Peyer's patch (tissue), 4 donors: ENCODE measurements around the gene MTUS2. TPM values are rescaled to one million over a fixed set of nuclear protein-coding genes. Genes with fewer than 3 reads are reported as not detected.

ENCODE experiments used
- DNase-seq, 3 donors: peaks; one replicate each; pipeline ENCODE4 v3.0.0-alpha.2; 2017 to 2019
- H3K27ac ChIP-seq, 4 donors: fragments of 200-600 bp; sonication (generic); one replicate each; pipeline ENCODE4 v1.5.1; 2016 to 2019
- H3K27me3 ChIP-seq, 2 donors: fragments of 200-600 bp; sonication (generic); one replicate each; pipeline ENCODE4 v1.5.1; 2019
- H3K36me3 ChIP-seq, 3 donors: fragments of 200-600 bp; sonication (generic); one replicate each; pipeline ENCODE4 v1.5.1; 2016 to 2019
- H3K4me1 ChIP-seq, 4 donors: fragments of 200-600 bp; sonication (generic); one replicate each; pipeline ENCODE4 v1.5.1; 2016 to 2019
- H3K4me3 ChIP-seq, 4 donors: fragments of 200-600 bp; sonication (generic); 1 replicate in 3 of 4; 2 replicates in 1 of 4; pipeline ENCODE4 v1.5.1; 2016 to 2019; ENCODE audit warnings: mild to moderate bottlenecking in 1 of 4
- H3K9me3 ChIP-seq, 4 donors: fragments of 200-600 bp; sonication (generic); one replicate each; pipeline ENCODE4 v1.5.1; 2016 to 2019; ENCODE audit warnings: mild to moderate bottlenecking in 1 of 4
- CTCF ChIP-seq, 6 experiments: fragments of 450-650 bp in 4 of 6; fragments of 200-600 bp in 2 of 6; sonication (generic) in 1 of 6; IDR thresholded peaks; one replicate each; pipeline ENCODE4 v1.5.1; 2017 to 2019; ENCODE audit warnings: antibody characterized with exemption in 6 of 6, mild to moderate bottlenecking in 3 of 6, moderate library complexity in 1 of 6
- POLR2A ChIP-seq, 2 donors: fragments of 450-650 bp; IDR thresholded peaks; one replicate each; pipeline ENCODE4 v1.5.1; 2017; ENCODE audit warnings: antibody characterized with exemption in 2 of 2, mild to moderate bottlenecking in 2 of 2, moderate library complexity in 2 of 2
- total RNA-seq, 4 donors: library from RNA; depleted of rRNA; stranded (reverse); fragments of >200 nt; gene quantifications; one replicate each; pipeline ENCODE4 v1.1.0, GENCODE V29; 2016

The MTUS2 gene
- total RNA-seq, 4 donors from 2014 or later = 0.13 to 0.28 (median 0.18) TPM; not detected in 1

GRCh38 chr13:28805193-28805819, 14.8 kb upstream of the MTUS2 start:
- peaks cover 0 to 7% (median 0%) of the 10 kb centered on the region in 4 donors for H3K9me3 ChIP-seq
- no peaks in the 10 kb centered on the region for H3K27me3 ChIP-seq
- no peak overlapping the region for H3K4me3 ChIP-seq
- DNase-seq = peak in 1 of 3 donors; percentile 53
- H3K36me3 ChIP-seq = no peaks in the 10 kb centered on the region
- TF ChIP-seq POLR2A (IDR thresholded peaks at IDR 0.05) (no peak), CTCF (IDR thresholded peaks at IDR 0.05) (peak in 3 of 6 experiments; percentile 4 to 31 (median 28))
- no peaks in the 10 kb centered on the region for H3K4me1 ChIP-seq
- no peak overlapping the region for H3K27ac ChIP-seq

DNA sequence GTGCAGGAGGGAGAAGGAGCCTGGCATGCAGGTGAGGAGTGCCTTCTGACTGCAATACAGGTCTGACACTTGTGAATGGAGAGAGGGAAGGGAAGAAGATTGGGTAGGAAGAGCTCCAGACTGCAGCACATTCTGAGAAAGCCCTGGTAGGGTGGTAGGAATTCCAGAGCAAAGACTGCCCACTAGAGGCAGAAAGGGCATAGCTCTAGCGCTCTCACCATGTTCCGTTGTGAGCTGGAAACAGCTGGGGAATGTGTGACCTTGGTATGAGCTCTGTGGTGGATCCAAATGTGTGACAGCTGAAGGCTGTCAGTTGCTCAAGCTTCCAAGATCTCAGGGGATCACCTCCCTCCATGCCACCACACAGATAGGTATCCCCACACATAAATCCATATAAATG, 2.9 kb upstream of the MTUS2 start:
- no peak overlapping the region for H3K27ac ChIP-seq
- H3K9me3 ChIP-seq = peaks cover 0 to 3% (median 0%) of the 10 kb centered on the region in 4 donors
- no peaks in the 10 kb centered on the region for H3K27me3 ChIP-seq
- TF ChIP-seq CTCF (IDR thresholded peaks at IDR 0.05) (no peak), POLR2A (IDR thresholded peaks at IDR 0.05) (no peak)
- DNase-seq = no peak
- no peak overlapping the region for H3K4me3 ChIP-seq
- no peaks in the 10 kb centered on the region for H3K36me3 ChIP-seq
- peaks cover 0 to 13% (median 4%) of the 10 kb centered on the region in 4 donors for H3K4me1 ChIP-seq

- Histone ChIP-seq H3K9me3 (peaks cover 0 to 3% (median 0%) of the 10 kb centered on the region in 4 donors), H3K27ac (no peak overlapping the region), H3K4me1 (peaks cover 0 to 13% (median 4%) of the 10 kb centered on the region in 4 donors), H3K27me3 (no peaks in the 10 kb centered on the region), H3K36me3 (no peaks in the 10 kb centered on the region), H3K4me3 (peak overlapping the region in 2 of 4 donors; percentile 43 to 47)
- TF ChIP-seq CTCF (IDR thresholded peaks at IDR 0.05) (no peak), POLR2A (IDR thresholded peaks at IDR 0.05) (no peak)
- DNase-seq = no peak
These were observed 951 bp upstream of the MTUS2 start for GRCh38 chr13:28819046-28819730.

DNA sequence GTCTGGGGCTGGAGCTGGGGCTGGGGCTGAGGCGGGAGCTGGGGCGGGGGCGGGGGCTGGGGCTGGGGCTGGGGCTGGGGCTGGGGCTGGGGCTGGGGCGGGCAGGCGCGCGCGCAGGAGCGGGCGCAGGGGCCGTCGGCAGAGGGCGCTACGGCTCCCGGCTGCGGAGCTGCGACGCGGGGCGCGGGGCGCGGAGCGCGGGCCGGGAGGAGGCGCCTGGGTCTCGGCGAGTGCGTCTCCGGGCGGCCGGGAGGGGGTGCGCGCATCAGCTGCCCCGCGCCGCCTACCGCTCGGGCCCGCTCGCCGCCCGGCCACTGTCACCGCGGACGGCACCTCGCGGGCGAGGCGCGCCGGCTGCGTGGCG, 422 bp upstream of the MTUS2 start:
- H3K27me3 ChIP-seq = no peaks in the 10 kb centered on the region
- TF ChIP-seq POLR2A (IDR thresholded peaks at IDR 0.05) (no peak), CTCF (IDR thresholded peaks at IDR 0.05) (peak in 3 of 6 experiments; percentile 33 to 44 (median 41))

DNA sequence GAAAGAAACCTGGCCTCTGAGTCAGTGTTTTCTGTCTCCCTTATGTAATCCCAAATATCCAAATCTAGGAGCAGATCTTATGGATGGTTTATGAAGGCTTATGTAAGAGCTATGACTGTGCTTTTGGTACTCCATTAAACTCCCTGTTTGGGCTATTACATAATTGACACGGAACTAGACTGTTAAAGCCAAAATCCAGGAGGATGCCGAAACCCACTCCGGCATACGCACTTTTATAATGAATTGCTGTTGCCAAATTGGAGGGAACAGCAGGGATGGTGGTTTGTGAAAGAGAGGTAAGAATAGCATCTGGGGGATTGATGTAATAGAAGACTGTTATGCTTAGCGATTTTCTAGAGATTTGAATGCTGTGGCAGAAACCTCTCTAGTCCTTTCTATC, 2.0 kb downstream of the MTUS2 start:
- peaks cover 0 to 3% (median 0%) of the 10 kb centered on the region in 4 donors for H3K9me3 ChIP-seq
- no peaks in the 10 kb centered on the region for H3K36me3 ChIP-seq
- no peak for DNase-seq
- peaks cover 0 to 13% (median 4%) of the 10 kb centered on the region in 4 donors for H3K4me1 ChIP-seq
- H3K27ac ChIP-seq = no peak overlapping the region
- H3K4me3 ChIP-seq = no peak overlapping the region
- H3K27me3 ChIP-seq = no peaks in the 10 kb centered on the region
- no peak for TF ChIP-seq CTCF (IDR thresholded peaks at IDR 0.05)
- TF ChIP-seq POLR2A (IDR thresholded peaks at IDR 0.05) = no peak

More for the DNA sequence above, 422 bp upstream of the MTUS2 start:
- peaks cover 0 to 13% (median 4%) of the 10 kb centered on the region in 4 donors for H3K4me1 ChIP-seq
- H3K9me3 ChIP-seq = peaks cover 0 to 3% (median 0%) of the 10 kb centered on the region in 4 donors
- H3K27ac ChIP-seq = no peak overlapping the region
- peak in 1 of 3 donors; percentile 65 for DNase-seq
- peak overlapping the region in 3 of 4 donors; percentile 29 to 47 (median 43) for H3K4me3 ChIP-seq
- H3K36me3 ChIP-seq = no peaks in the 10 kb centered on the region
